ENCODE results near the gene RASL10A.

Gene RASL10A

DNA sequence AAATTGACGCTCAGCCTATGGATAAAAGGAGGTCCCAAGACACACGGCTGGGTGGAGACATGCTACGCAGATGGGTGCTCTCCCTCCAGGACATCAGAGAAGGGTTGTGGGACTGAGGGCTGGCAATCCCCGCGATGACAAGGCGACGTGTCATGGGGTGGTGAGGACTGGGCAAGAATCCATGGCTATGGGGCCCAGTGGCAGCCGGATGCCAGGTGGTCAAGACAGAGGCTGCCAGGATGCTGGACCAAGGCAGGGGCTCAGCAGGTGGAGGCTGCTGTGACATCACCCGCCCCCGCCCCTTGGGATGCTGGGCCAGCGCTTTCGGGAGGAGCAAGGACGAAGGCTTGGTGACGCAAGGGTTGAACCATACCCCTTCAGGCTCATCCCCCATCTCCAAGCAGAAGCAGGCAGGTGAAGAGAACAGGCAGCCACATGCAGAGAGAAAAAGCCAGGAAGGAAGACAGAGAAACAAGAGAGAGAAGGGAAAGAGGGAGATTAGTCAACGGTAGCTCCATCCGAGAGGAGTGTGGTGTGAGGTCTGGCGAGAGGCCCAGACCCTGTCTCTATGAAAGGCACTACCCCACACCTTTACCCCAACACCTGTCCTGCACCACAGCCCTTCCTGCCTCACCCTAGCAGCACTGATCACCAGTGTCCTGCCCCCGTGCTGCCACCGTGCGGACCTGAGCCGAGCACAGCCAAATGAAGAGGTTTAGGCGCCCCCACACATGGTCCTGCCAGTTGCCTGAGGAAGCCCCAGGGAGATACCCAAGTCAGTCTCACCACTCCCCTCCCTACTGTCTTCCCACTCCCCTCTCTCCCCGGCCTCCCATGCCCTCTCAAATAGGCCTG, 24.1 kb upstream of the RASL10A start:
- DNase-seq (ENCODE audit: low read depth in 2 of 3, low spot score in 1 of 3), result no peak

DNA sequence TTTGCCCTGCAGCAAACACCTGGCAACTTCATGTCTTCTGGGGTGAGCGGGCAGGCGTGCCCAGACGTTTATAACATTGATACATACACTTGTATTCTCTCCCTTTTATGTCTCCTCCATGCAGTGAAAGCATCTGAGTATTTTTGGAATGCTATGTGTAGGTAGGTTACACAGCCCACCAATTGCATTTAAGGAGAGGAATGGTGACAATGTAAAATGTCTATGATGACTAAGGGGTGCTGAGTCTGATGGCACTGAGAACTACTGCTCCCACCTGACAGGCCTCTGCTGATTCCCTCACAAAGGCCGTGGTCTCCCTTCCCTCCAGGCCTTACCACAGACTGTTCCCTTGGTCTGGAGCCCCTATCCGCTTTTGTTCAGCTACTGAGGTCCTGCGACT, 22.9 kb upstream of the RASL10A start:
- DNase-seq (ENCODE audit: low read depth in 2 of 3, low spot score in 1 of 3), result no peak

DNA sequence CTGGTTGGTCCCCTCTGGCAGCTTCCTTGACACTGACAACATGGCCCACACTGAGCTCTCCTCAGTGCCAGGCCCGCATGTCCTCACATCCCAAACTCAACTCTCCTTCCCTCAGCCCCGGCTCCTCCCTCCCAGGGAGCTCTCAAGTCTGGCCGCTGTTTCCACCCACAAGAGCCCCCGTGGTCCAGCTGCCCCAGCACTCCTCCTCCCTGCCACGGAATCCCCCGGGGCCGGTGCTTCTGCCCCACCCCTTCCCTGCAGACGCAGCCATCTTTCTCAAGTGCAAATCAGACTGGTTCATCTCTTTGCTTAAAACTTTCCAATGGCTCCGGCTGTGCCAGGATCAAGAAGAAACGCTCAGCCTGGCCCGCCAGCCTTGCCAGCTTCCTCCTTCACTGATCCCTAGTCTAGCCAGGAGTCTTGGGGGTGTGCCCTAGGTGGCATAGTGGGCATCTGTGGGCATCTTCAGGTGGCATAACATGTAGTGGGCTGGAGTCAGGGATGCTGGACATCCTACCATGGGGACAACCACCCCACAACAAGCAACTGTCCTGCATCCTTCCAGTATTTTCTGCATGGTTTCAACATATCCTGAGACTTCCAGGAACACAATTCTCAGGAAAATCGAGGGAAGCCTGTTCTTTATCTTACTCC, 22.3 kb upstream of the RASL10A start:
- no peak for DNase-seq (ENCODE audit: low read depth in 2 of 3, low spot score in 1 of 3)

DNA sequence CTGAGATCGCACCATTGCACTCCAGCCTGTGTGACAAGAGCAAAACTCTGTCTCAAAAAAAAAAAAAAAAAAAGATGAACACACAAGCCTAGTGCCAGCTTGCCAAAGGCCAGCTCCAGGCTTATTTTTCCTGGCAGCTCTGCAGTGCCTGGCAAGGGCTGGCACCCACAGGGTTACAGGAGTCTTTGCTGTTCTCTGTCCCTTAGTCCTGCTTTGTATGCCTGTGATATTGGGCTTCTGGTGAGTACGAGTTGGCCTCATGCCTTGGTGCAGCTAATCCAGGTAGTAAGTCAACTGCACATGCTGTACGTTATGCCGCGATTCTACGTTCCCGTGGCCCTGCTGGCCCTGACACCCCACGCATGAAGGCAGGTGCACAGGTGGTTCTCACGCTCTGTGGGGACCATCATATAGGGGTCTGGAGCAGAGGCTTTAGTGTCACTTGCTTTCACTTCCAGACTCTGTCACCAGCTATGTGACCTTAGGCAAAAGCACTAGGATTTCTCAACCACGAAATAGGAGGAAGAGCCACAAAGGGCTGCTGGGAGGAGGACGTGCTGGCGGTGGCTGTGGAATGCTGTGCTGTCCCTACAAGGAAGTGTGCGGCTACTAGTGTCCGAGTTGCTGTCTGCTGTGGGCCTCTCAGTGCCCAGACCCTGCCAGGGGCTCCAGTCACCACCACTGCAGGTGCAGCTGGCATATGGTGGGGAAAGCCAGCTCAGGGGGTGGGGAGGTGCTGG, 21.4 kb upstream of the RASL10A start:
- DNase-seq (ENCODE audit: low read depth in 2 of 3, low spot score in 1 of 3), result no peak

DNA sequence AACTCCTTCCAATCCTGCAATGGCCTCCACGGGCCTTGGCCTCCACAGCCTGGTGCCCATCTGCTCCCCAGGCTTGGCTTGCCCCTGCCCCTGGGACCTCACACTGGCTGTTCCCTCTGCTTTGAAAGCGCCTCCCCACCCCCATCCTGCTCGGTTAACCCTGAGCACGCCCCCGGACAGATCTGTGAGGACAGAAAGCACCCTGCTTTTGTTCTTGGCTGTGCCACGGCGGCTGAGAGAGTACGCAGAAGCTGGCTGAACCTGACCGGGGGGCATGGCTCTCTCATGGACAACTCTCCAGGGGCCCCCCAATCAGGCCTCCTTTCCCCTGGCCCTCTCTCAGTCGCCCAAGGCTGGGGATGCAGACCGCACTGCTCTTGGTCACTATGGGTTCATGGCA, 20.2 kb upstream of the RASL10A start:
- no peak for DNase-seq (ENCODE audit: low read depth in 2 of 3, low spot score in 1 of 3)

DNA sequence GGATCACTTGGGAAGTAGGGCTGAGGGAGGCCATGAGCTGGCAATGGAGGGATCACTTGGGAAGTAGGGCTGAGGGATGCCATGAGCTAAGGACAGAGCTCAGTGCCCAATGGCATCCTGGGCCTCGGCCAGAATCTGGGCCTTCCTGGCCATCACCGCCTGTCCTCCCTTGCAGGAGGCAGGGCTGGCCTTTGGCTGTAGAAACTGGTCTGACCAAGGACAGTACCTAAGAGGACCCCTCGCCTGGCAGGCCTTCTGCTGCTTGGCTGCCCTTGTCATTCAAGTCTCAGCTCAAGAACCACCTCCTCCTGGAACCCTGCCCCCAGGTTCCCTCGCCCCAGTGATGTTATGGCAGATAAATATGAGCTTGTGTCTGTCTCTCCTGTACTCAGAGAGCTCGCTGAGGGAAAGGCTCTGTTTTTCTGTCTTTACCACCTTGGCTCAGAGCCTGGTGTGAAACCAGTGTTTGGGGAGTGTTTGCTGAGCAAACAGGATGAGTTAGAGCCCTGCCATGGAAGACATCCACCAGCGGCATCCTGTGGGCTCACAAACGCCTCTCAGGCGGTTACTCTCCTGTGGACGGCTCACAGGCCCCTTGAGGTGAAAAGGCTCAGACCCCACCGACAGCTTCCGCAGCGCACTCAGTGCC, 19.3 kb upstream of the RASL10A start:
- no peak for DNase-seq (ENCODE audit: low read depth in 2 of 3, low spot score in 1 of 3)

- no peak for DNase-seq (ENCODE audit: low read depth in 2 of 3, low spot score in 1 of 3)
Measured at GRCh38 chr22:29334148-29334547, 18.7 kb upstream of the RASL10A start.

- no peak for DNase-seq (ENCODE audit: low read depth in 2 of 3, low spot score in 1 of 3)
Measured at GRCh38 chr22:29332886-29333496, 17.5 kb upstream of the RASL10A start.

DNA sequence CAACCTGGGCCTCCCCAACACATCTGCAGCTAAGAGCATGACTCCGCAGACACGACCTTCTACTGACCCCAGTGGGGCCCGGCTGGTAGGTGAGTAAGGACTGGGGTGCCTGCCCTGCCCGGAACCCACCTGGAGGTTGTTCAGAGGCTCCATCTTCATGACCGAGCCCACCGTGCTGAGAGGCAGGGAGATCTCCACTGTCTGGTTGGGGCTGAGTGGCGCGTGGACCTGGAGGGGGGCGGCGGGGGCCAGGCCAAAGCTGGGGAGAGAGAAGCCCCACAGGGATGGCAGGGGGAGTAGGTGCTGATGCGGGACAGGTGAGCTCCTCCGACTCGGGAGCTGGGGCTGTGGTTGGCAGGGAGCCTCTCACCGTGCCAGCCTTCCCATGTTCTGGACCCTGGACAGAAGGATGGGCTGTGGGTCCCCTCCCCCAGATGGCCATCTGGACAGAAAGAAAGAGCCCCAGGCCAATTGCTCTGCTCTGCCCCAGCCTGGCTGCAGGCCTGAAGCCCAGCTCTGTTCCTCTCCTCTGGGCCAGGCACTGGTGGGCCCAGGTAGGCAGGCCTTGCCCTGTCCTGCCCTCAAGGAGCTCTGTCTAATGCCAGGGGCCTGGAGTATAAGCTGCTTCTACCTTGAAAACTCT, 16.3 kb upstream of the RASL10A start:
- no peak for DNase-seq (ENCODE audit: low read depth in 2 of 3, low spot score in 1 of 3)

DNA sequence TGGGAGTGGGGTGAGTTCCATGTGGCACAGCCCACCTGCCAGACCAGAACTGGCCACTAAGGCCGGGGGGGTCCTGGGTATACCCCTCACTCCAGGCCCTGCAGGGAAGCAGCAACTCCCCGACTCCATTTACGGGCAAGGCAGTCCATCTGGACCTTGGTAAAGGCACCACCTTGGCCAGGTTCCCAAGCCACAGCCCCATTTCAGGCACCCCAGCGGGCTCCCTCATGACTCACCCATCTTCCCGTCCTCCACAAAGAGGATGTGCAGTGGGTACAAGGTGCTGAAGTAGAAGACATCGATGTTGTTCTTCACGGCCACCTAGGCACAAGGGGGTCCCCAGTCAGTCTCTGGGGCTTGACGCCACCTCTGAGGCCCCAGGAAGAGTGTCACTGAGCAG, 15.7 kb upstream of the RASL10A start:
- no peak for DNase-seq (ENCODE audit: low read depth in 2 of 3, low spot score in 1 of 3)

- no peak for DNase-seq (ENCODE audit: low read depth in 2 of 3, low spot score in 1 of 3)
Measured at GRCh38 chr22:29330753-29331152, 15.3 kb upstream of the RASL10A start.

DNA sequence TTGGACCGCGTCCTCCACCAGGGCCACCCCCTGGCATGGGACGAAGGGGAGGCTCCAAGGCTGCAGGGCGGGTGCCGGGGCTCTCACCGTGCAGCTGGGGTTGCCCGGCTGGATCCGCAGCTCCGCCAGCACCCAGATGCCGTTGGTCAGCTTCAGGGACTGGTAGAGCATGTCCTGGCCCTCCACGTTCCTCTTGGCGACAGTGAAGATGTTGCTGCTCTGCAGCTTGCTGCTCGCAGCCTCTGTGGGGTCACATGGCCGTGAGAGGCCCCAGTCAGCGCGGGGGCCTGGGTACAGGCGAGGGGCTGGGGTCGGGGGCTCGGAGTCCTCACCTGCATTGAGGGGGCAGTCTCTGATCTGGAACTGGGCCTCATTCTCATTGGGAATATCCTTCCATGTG, 14.8 kb upstream of the RASL10A start:
- DNase-seq (ENCODE audit: low read depth in 2 of 3, low spot score in 1 of 3), result no peak

DNA sequence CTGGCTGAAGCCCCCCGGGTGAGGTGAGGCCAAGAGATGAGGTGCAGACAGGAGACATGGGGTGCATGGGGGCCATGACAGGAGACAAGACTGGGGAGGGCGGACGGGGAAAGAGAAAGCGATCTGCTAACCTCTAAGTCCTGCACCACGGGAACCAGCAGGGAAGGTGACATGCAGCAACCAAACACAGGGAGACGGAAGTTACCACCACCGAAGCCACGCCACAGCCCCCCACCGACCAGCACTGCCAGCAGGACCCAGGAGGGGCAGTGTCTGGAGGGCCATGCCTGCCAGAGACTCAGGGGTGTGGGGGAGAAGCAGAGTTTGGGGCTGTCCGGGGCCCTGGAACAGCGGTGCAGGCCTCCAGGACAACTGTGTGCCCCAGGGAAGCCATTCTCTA, 14.1 kb upstream of the RASL10A start:
- no peak for DNase-seq (ENCODE audit: low read depth in 2 of 3, low spot score in 1 of 3)

- no peak for DNase-seq (ENCODE audit: low read depth in 2 of 3, low spot score in 1 of 3)
Measured at GRCh38 chr22:29328566-29329500, 13.3 kb upstream of the RASL10A start.

- no peak for DNase-seq (ENCODE audit: low read depth in 2 of 3, low spot score in 1 of 3)
Measured at GRCh38 chr22:29328055-29328454, 12.6 kb upstream of the RASL10A start.

DNA sequence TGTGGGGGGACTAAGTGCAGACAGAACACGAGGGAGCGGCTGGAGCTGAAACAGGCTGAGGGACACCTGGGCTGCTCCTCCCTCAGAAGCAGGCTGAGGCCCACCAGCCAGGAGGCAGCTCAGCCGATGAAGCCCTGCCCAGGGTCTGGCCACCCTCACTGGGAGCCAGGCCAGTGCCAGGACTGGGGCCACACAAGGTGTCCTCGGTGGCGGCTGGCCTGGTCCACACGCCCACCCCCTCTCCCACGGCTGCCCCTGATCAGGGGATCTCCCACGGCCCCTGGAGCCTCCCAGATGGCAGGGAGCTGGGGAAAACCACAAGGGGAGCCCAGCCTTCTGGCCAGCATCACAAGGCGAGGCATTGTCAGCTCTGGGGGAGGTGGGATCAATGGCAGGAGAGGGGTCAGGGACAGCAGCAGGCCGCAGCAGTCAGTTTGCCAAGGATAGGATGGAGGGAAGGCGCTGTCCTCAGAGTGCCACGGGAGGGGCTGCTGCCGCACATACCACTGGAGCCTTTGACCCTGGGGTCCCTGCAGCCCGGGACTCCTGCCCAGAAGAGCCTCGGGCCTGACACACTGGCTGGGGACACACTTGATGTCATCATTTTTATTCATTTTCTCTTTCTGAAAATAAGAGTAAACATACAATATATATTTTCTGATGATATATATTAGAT, 11.7 kb upstream of the RASL10A start:
- no peak for DNase-seq (ENCODE audit: low read depth in 2 of 3, low spot score in 1 of 3)

GRCh38 chr22:29326481-29326880, 11.0 kb upstream of the RASL10A start:
- DNase-seq (ENCODE audit: low read depth in 2 of 3, low spot score in 1 of 3), result no peak

GRCh38 chr22:29325785-29326315, 10.4 kb upstream of the RASL10A start:
- no peak for DNase-seq (ENCODE audit: low read depth in 2 of 3, low spot score in 1 of 3)

- DNase-seq (ENCODE audit: low read depth in 2 of 3, low spot score in 1 of 3), result no peak
Measured at GRCh38 chr22:29325356-29325755, 9.9 kb upstream of the RASL10A start.
